ENCODE measurements around the gene AHCY. TPM values are rescaled to one million over a fixed set of nuclear protein-coding genes. Genes with fewer than 3 reads are reported as not detected.
A peak's percentile ranks its signal among the peaks of the same experiment; 100 is the strongest.

Gene AHCY
- polyA plus RNA-seq, 1 donor from 2014 or later = 37.1 TPM

DNA sequence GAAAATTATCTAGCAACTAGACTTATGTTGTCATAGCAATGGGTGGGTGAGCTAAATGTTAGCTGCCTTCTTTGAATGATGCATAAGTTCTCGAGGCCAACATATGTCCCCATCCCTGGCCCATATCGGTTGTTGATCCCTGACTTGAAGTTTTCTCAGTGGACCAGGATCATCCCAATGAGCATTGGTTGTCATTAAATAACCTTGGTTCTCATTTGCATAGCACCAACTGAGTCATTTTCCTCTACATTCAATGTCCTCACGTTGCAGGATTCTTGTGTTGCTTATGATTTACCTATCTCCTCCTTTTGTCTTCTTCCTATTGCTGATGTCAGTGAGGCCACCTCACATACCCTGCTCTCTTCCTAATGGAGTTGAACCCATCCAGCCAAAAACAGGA is 12.1 kb upstream of the AHCY start:
- Histone ChIP-seq H3K4me3 (ENCODE audit: low read length) (no peak overlapping the region), H3K27me3 (ENCODE audit: insufficient read depth, low read depth, low read length) (peaks cover 15% of the 10 kb centered on the region), H3K9ac (ENCODE audit: low read length) (no peak overlapping the region), H3K9me2 (ENCODE audit: insufficient read depth, low read length) (no peaks in the 10 kb centered on the region), H3F3A (ENCODE audit: insufficient read depth, low read length, poor library complexity, severe bottlenecking) (no peaks in the 10 kb centered on the region), H3K79me2 (replicated peaks; ENCODE audit: insufficient read depth, low read length) (no peaks in the 10 kb centered on the region), H3K4me2 (ENCODE audit: low read length) (no peak overlapping the region), H3K27ac (ENCODE audit: low read length) (no peak overlapping the region), H3K36me3 (ENCODE audit: insufficient read depth, low read length) (no peaks in the 10 kb centered on the region), H3K9me3 (ENCODE audit: low read length) (no peaks in the 10 kb centered on the region), H4K20me1 (ENCODE audit: insufficient read depth) (no peaks in the 10 kb centered on the region), H2AFZ (ENCODE audit: low read depth, low read length) (no peak overlapping the region)
- TF ChIP-seq POLR2AphosphoS5 (IDR thresholded peaks at IDR 0.05) (no peak), SMC3 (conservative IDR thresholded peaks at IDR 0.05; ENCODE audit: poor library complexity) (no peak), MXI1 (conservative IDR thresholded peaks at IDR 0.05; ENCODE audit: poor library complexity, severe bottlenecking) (no peak), EP300 (conservative IDR thresholded peaks at IDR 0.05; ENCODE audit: poor library complexity, severe bottlenecking) (no peak), TAF1 (IDR thresholded peaks at IDR 0.05; ENCODE audit: low read depth) (no peak), RAD21 (conservative IDR thresholded peaks at IDR 0.05) (no peak), EZH2 (IDR thresholded peaks at IDR 0.05; ENCODE audit: borderline replicate concordance, insufficient read depth, low read length, poor library complexity, severe bottlenecking) (no peak)
- TF ChIP-seq, protein P1, sequence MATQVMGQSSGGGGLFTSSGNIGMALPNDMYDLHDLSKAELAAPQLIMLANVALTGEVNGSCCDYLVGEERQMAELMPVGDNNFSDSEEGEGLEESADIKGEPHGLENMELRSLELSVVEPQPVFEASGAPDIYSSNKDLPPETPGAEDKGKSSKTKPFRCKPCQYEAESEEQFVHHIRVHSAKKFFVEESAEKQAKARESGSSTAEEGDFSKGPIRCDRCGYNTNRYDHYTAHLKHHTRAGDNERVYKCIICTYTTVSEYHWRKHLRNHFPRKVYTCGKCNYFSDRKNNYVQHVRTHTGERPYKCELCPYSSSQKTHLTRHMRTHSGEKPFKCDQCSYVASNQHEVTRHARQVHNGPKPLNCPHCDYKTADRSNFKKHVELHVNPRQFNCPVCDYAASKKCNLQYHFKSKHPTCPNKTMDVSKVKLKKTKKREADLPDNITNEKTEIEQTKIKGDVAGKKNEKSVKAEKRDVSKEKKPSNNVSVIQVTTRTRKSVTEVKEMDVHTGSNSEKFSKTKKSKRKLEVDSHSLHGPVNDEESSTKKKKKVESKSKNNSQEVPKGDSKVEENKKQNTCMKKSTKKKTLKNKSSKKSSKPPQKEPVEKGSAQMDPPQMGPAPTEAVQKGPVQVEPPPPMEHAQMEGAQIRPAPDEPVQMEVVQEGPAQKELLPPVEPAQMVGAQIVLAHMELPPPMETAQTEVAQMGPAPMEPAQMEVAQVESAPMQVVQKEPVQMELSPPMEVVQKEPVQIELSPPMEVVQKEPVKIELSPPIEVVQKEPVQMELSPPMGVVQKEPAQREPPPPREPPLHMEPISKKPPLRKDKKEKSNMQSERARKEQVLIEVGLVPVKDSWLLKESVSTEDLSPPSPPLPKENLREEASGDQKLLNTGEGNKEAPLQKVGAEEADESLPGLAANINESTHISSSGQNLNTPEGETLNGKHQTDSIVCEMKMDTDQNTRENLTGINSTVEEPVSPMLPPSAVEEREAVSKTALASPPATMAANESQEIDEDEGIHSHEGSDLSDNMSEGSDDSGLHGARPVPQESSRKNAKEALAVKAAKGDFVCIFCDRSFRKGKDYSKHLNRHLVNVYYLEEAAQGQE (IDR thresholded peaks at IDR 0.05; ENCODE audit: borderline replicate concordance) = no peak
- TF ChIP-seq, protein P2, sequence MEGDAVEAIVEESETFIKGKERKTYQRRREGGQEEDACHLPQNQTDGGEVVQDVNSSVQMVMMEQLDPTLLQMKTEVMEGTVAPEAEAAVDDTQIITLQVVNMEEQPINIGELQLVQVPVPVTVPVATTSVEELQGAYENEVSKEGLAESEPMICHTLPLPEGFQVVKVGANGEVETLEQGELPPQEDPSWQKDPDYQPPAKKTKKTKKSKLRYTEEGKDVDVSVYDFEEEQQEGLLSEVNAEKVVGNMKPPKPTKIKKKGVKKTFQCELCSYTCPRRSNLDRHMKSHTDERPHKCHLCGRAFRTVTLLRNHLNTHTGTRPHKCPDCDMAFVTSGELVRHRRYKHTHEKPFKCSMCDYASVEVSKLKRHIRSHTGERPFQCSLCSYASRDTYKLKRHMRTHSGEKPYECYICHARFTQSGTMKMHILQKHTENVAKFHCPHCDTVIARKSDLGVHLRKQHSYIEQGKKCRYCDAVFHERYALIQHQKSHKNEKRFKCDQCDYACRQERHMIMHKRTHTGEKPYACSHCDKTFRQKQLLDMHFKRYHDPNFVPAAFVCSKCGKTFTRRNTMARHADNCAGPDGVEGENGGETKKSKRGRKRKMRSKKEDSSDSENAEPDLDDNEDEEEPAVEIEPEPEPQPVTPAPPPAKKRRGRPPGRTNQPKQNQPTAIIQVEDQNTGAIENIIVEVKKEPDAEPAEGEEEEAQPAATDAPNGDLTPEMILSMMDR (IDR thresholded peaks at IDR 0.05; ENCODE audit: poor library complexity, severe bottlenecking) = no peak

DNA sequence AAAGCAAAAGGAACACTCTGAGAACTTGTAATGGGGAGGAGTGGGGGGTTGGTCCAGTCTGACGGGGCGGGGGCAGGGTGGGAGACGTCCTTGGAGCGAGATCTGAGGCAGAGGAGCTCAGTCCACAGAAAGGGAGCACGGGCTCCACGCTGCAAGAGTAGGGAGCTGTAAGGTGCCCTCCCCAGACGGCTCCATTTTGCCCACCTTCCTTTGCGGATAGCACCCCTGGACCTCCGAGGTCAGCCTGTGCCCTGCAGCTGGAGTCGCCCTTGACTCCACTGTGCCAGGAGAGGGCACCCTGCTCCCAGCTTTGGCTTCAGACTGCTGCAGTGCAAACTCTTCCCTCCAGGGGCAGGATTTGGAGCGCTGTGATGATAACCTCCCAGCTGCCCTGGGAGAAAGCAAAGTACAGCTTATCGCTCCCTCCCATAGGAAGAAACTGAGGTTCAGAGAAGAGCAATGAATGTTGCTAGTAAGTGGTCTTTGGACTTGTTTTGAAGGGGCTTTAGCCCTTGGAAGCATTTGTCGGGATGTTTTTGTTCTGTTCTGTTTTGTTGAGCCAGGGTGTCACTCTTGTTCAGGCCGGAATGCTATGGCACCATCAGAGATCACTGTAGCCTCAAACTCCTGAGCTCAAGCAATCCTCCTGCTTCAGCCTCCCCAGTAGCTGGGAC is 9.5 kb upstream of the AHCY start:
- Histone ChIP-seq H3K9me3 (ENCODE audit: low read length) (no peaks in the 10 kb centered on the region), H3K4me2 (ENCODE audit: low read length) (no peak overlapping the region), H3F3A (ENCODE audit: insufficient read depth, low read length, poor library complexity, severe bottlenecking) (no peaks in the 10 kb centered on the region), H3K27ac (ENCODE audit: low read length) (no peak overlapping the region), H3K4me3 (ENCODE audit: low read length) (peak overlapping the region; percentile 54), H2AFZ (ENCODE audit: low read depth, low read length) (no peak overlapping the region), H3K9me2 (ENCODE audit: insufficient read depth, low read length) (no peaks in the 10 kb centered on the region), H4K20me1 (ENCODE audit: insufficient read depth) (no peaks in the 10 kb centered on the region), H3K79me2 (replicated peaks; ENCODE audit: insufficient read depth, low read length) (no peaks in the 10 kb centered on the region), H3K27me3 (ENCODE audit: insufficient read depth, low read depth, low read length) (peaks cover 15% of the 10 kb centered on the region), H3K36me3 (ENCODE audit: insufficient read depth, low read length) (no peaks in the 10 kb centered on the region), H3K9ac (ENCODE audit: low read length) (no peak overlapping the region)
- TF ChIP-seq, protein P2 (IDR thresholded peaks at IDR 0.05; ENCODE audit: poor library complexity, severe bottlenecking) = peak; percentile 100
- TF ChIP-seq SMC3 (conservative IDR thresholded peaks at IDR 0.05; ENCODE audit: poor library complexity) (peak; percentile 93), EP300 (conservative IDR thresholded peaks at IDR 0.05; ENCODE audit: poor library complexity, severe bottlenecking) (no peak), MXI1 (conservative IDR thresholded peaks at IDR 0.05; ENCODE audit: poor library complexity, severe bottlenecking) (peak; percentile 39), RAD21 (conservative IDR thresholded peaks at IDR 0.05) (peak; percentile 99)
